HG03280 (cell line): ENCODE measurements around the gene CAMTA1.

ENCODE experiments used
- ATAC-seq: cut with Tn5 transposase; IDR thresholded peaks from one replicate; pipeline ENCODE4 v1.9.1; 2021; ENCODE audit warnings: mild to moderate bottlenecking, moderate library complexity; ENCODE audit not compliant: unreplicated experiment

The CAMTA1 gene

DNA sequence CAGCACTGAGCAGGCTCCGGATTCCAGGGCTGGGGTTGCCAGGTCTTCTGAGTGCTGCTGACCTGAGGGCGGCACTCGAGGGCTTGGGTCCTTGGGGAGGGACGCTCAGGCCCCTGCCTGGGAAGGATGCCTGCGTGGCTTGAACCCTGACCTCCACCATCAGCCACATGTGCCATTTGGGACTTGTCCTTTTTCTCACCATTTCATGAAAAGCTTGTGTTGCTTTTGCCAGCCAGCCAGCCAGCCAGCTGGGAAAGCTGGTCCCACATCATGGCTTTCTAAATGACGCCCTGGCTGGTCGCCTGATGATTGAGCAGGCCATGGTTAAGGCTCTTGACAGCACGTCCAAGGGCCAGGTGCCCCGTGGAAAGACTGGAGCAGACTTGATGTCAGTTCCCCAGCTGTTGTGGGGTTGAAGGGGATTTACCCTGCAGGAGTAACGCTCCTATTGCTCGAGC lies 168.7 kb downstream of the CAMTA1 start:
- ATAC-seq = no peak

DNA sequence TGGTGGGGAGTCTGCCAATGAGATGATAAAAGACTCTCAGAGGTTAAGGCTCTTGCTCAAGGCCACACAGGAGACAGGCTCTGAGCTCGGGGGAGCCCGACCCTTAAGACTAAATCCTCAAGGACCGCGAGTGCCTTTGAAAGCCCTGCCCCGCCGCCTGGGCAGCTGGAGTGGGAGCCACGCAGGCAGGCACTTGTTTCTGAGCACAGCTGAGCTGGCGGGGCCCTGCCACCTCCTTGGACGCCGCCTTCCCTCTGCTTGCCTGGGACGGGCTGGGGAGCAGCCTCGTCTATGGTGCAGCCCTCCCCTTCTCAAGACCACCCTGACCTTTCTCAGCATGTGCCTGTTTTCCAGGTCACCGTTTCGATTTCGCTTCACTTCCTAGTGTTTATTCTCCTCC lies 169.3 kb downstream of the CAMTA1 start:
- no peak for ATAC-seq

DNA sequence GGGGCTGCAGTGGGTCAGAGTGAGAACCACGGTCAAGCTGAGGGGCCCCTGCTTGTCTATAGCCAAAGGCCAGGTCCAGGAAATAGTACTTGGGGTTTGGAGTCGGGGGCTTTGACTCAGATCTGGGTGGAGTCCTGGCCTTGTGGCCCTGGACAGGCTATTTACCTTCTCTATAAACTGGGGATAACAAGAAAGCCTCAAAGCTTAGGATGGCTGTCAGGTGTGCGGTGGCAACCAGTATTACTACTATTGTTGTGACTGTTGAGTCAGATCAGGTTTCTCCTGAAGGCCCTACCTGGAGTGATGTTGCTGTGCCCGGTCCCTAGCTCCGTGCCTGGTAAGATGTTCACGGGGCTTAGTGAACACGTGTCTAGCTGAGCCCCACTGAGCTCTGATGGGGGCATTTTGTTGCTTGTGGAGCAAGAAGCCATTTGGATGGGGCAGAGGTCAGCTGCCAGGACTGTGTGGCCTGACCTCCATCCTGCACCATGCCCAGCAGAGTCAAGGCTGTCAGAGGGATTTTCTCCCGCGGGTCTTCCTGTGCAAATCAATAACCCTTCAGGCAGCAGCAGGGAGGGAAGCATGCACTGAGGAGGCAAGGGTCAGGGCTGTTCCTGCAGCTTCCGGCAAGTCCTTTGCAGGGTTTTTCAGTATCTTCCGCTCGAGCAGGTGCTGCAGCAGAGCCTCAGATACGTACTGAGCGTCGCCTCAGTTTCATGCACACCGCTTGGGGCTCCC lies 170.3 kb downstream of the CAMTA1 start:
- ATAC-seq = no peak

DNA sequence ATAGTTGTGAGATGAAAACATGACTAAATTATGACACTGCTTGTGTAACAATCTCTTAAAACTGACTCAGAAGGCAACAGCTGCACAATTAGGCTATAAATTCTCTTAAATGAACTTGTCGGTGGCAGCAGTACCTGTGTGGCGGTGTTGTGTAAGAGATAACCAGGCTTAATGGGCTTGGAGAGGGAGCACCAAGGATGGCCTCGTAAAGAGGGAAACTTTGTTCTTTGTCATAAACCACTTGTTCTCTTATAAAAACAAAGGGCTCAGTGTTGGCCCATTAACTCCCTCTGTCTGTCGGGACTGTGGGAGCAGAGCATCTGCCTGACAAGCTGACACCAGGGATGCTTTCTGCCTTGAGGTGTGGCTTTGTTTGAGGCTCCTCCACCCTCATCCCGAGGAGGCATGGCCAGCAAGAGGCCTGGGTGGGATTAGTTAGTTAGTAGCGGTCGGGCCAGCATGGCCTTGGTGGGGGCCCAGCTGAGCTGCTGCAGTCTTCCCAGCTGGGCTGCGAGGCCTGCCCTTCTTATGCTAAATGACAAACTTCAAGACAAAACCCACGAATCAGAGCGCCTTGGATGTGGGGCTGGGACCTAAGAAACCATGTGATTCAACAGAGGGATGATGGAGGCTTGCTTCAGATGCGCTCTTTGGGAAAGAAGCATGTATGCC lies 171.4 kb downstream of the CAMTA1 start:
- ATAC-seq = no peak

DNA sequence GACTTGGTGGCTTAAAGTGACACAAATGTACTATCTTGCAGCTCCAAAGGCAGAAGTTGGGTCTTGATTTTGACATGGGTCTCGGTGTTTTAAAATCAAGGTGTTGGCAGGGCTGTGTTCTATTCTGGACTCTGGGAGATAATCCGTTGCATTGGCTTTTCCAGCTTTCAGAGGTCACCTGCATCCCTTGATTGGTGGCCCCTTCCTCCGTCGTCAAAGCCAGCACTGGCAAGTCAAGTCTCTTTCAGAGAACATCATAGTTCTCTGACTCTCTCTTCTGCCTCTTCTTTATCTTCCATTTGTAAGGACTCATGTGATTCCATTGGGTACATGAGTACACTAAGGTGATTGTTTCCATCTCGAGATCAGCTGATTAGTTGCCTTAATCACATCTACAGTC lies 172.1 kb downstream of the CAMTA1 start:
- no peak for ATAC-seq

DNA sequence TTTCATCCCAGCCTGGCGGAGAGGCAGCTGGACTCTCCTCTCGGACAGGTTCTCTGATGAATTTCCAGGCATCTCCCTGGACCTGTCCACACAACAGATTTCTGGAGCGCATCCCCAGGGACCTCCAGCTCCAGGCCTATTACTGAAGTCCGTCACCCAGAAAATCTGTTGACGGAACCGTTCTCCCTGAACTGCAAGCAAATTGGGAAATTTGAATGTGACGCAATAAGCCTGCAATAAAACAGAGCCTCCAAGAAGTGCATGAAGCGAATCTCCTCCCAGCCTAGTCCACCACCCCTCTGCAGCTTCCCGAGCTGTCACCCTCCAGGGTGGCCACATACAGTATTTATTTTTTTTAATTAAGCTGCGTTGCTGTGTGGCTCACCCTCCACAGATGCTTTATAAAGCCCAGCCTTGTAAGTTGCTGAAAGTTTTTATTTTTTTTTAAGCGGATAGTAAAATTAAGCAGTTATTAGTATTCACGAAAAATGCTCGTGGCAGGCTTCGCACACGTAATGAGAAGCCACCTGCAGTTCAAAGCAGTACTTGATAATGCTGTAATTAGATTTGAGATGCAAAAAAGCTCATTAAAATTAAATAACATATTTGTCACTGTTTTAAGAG lies 173.3 kb downstream of the CAMTA1 start:
- no peak for ATAC-seq

DNA sequence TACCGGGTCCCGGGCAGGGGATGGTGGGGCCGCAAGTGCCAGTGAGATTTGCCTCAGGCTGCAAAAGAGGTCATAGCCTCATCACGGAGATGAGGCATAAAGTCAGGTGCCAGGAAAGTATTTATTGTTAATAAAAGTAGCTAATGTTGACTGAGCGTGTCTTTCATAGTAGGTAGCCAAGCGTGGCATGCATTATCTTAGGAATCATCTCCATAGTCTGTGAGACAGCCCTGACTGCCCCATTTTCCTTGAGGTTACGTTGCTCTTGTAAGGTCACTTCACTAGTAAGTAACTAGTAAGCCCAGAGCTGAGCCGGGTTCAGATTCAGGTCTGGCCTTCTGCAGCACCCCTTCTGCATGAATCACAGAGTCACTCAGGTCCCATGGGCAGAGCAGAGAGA lies 174.2 kb downstream of the CAMTA1 start:
- no peak for ATAC-seq

DNA sequence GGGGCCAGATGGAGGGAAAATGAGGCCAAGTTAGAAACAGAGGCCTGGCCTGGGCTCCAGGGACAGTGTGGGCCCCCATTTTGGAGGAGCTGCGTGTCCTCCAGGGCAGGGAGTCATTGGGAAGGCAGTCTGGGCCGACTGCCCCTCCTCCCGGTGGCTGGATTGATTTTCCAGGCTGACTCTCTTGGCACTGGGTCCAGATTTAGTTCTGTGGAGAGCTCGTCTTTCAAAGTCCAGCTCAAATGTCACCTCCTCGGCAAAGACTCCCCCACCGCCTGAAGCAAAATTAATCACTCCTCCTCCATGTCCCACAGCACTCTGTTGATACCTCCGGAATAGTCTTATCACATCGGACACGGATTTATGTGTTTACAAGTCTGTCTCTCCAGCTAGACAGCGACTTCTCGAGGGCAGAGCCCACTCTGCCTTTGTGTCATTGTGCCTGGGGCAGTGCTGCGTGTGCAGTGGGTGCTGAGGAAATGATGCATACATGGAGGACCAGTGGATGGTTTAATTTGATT lies 175.1 kb downstream of the CAMTA1 start:
- ATAC-seq = no peak

DNA sequence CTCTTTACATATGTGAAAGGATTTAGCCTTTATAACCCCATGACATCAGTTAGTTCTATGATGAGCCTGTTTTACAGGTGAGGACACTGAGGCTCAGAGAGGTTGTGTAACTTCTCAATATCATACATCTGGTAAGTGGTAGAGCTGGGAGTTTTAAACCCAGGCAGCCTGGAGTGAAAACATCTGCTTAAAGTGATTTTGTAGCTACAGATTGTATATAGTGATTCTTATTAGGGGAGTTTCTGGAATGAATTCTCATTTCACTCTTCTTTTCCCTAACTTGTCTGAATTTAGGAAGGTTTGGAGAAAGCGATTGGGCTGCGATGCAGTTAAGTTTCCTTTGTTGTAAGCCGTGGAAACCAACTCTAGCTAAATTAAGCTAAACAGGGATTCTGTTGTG lies 175.6 kb downstream of the CAMTA1 start:
- no peak for ATAC-seq

DNA sequence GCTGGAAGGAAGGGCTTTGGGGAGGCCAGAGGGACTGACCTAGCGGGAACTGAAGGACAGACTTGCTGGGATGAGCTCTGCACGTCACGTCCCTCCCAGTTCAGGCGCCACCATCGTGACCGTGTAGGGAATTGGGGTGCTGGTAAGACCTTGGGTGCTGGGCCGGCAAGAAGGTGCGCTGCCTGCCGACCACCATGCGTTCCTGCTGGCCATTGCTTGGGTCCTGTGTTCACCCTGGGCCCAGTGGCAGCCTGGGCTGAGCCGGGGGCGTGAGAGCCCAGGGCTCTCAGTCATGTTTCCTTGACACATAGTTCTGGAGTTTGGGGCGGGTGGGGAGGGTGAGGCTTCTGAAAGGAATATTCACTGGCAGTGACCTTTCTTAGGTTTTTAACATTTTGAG lies 176.0 kb downstream of the CAMTA1 start:
- no peak for ATAC-seq

DNA sequence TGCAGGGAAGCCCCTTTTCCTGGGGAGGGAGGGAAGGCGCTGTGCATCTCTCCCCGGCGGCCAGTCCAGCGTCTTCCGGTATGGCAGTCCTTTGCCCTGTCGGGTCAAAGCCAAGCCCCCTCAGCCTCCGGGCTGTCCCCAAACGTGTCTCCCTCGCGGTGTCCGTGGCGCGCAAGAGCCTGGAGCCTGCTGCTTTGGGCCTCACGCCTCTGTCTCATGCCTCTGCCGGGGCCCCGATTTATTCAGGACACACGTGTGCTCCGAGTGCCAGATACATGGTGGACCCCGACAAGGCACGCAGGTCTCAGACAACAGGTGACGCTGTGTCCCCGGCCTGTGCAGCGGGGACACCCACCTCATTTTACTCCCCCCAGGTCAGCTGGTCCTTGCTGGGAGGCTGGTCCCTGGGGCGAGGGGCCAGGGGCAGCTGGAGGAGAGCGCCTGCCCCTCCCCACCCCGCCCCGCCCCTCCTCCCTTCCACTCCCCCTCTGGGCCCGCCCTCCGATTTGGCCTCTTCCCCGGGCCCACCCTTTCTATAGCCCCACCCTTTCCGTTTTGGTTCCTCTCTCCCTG lies 176.7 kb downstream of the CAMTA1 start:
- ATAC-seq = no peak

DNA sequence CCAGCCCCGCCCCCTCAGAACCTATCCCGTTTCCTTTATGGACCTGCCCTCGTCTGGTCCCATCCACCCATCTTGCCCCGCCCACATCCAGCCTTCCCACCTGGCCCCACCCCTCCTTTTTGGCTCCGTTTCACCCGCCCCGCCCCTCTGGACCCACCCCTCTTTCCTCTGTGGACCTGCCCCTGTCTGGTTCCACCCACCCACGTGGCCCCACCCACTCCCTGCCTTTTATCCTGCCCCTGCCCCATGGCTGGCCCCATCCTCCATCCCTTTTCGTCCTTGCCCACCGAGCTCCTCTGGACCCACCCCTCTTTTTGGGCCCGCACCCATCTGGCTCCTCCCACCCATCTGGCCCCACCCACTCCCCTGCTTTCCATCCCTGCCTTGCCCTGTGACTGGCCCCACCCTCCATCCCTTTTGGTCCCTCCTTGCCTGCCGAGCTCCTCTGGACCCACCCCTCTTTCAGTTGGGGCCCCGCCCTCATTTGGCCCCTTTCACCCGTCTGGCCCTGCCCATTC lies 177.3 kb downstream of the CAMTA1 start:
- no peak for ATAC-seq

DNA sequence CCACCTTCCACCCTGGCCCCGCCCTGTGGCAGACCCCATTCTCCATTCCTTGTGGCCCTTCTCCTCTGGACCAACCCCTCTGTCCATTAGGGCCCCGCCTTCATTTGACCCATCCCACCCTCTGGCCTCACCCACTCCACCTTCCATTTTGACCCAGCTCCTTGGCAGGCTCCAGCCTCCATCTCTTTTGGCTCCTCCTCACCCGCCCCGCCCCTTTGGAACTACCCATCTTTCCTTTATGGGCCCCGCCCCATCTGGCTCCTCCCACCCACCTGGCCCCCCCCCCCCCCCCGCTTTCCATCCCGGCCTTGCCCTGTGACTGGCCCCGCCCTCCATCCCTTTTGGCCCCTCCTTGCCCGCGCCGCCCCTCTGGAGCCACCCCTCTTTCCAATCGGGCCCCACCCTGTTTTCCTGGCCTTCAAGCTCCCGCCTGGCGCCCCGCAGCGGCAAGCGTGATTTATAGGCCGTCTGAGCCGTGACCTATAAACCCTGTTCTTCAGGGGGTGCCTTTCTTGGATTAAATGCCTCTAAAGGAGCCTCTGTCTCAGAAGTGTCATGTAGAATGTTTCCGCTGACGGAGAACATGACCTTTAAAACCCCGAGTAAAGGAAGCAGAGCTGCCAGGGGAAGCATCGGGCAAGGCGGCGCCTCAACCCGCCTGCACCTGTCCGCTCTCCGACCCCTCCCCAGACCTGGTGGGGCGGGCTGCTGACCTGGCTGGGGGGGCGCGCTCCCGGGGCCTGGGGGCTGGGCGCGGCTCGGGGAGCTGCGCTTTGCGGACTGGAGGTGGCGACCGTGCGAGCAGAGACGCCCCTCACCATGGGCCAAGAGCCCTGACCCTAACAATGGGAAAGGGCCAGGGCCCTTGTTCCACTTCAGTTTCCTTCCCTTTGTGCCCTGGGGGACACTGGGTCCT lies 178.0 kb downstream of the CAMTA1 start:
- no peak for ATAC-seq

DNA sequence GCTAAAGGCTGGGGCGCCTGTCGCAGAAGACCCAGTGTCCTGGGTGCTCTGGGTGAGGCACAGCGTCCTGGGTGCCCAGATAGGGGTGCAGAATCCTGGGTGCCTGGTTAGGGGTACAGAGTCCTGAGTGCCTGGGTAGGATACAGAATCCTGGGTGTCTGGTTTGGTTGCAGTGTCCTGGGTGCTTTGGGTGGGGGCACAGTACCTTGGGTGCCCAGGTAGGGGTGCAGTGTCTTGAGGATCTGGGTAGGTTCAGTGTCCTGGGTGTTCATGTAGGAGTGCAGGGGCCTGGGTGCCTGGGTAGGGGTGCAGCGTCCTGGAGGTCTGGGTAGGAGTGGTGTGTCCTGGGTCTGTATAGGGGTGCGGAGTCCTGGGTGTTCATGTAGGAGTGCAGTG lies 178.7 kb downstream of the CAMTA1 start:
- no peak for ATAC-seq

DNA sequence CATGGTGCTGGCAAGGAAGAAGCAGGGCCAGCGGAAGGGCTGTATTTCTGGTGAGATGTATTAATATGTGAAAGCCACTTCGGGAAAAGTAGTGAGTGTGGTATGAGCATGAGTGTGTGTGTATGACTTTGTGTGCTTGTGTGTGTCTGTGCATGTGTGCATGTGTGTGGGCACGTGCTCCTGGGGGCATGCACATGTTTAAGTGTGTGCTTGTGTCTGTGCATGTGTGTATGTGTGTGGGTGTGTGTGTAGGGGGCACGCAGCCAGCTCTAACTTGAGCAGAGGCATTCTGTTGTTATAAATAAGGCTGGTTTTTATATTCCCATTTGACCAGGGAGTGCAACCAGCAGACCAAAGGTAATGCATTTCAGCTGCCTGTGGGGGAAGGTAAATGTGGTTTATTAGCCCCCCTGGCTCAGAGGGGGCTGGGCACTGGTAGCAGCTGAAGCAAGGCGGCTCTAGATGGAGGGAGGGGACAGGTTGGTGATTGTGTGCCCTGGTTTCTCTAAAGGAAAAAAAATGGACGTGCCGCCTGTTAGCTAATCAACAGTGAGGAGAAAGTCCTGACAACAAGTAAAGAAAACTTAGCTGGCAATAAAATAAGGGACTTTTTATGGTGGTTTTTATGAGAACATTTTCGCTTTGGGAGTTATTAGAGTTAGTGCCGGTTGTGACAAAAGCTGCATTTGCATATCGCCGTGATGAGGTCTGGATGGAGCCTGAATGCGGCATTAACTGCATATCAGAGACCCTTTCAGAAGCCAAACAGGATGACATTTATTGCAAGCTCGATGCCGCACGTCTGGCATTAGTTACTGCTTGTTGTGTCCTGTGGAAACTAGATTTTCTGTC lies 180.1 kb downstream of the CAMTA1 start:
- no peak for ATAC-seq

DNA sequence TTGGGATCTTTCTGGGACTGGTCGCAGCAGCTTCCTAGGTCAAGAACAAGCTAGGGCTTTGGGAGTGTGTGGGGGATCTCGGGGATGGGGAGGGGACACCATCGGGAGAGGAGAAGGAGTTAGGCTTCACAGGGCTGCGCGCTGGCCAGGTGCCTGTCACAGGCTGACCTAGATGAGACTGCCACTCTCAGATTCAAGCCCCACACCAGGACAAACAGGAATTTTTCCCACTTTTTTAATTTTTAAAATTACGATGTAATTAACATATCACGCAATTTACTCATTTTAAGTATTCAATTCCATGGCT lies 180.6 kb downstream of the CAMTA1 start:
- ATAC-seq = no peak

DNA sequence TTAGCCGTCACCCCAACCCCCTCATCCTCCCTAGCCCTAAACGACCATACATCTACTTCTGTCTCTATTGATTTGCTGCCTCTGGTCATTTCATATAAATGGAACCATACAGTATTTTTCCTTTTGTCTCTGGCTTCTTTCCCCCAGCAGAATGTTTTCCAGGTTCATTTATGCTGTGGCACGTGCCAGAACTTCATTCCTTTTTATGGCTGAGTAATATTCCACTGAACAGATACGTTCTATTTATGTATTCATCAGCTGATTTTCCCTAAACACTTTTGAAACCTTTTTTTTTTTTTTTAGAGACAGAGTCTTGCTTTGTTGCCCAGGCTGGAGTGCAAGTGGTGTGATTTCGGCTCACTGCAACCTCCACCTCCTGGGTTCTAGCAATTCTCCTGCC lies 181.1 kb downstream of the CAMTA1 start:
- ATAC-seq = no peak

DNA sequence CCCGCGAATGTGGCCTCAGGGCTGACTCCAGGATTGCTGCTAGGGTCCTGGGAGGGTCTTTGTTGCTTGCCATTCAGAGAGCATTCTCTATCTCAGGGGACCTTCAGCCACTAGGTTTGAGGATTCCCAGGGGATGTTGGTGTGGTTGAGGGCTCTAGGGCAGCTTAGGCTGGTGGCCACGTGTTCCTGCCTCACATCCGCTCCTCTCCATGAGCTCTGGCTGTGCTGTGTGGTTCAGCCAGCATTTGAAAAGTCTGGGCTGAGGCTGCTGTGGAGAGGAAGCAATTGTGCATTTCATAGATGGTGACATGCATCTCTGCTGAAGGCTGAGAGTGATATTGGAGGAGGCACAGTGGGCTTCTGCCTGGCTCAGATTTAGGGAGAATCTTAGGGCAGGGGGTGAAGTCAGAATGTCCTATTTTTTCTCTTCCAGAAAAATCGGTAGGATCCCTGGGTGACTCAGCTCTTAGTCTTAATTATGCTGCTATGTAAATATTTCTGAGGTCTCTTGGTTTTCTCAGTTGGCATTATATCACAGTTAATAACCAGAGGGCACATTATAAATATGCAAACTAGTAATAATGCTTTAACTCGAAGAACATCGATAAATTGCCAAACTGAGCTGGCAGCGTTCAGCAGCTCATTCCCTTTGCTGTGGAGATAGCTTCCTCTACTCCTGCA lies 182.3 kb downstream of the CAMTA1 start:
- no peak for ATAC-seq

DNA sequence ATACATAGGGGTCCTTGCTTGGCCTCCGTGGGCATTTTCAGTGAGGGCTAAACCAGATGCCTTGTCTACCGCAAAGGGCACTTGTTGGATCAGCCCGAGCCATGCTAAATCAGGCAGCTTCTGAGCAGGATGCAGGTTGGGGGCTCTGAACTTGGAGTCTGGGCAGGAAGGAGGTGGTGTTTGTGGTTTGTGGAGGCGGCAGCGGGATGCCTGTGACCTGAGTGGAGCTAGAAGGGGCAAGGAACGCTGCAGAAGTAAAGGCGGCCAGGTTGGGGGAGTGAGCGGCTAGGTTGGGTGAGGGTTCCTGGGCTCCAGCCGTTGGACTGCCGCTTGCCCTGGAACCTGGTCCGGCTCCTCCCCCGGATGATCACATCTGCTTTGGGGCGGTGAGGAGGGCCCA lies 183.9 kb downstream of the CAMTA1 start:
- no peak for ATAC-seq
